ENCODE results near the gene MYO18A. TPM values are rescaled to one million over a fixed set of nuclear protein-coding genes. Genes with fewer than 3 reads are reported as not detected.
A peak's percentile ranks its signal among the peaks of the same experiment; 100 is the strongest.

MYO18A gene
- total and polyA plus RNA-seq, 5 experiments from 2014 or later: 4.6 to 69.3 (median 12.6) TPM

DNA sequence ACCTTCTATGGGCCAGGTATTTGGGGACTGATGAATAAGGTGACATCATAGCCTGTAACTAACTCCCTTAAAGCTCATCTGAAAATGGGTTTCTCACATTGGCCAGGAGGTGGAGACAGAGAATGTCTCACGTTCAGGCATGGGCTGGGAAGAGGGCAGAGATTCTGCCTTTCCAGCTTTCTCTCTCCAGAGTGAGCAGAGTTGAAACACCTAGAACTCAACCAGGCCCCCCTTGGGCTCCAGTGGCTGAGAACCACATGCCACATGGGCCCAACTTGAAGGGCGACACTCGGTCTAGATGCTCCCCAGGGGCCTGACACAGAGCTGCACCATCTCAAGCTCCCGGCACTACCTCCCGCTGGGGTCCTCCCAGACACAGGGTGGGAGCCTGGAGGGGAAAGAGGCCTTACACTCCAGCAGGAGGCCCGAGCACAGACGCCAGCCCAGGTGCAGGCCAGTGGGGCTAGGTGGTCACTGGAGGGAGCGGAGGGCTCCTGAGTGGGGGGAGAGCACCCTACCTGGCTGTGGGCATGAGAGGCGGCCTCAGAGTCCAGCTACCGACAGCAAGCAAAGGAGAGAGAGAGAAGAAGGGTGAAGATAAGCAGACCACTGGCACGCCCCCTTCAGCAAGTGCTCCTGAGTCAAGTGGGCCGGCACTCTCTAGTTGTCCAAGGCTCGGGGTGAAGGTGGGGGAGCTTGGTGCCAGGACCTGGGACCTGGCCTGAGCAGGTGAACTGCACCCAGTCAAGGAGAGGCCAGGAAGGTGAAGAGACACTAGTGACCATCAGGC is 55.9 kb downstream of the MYO18A start:
- H3K27ac Mint-ChIP-seq: peak overlapping the region in 1 of 10 donors; percentile 11
- ATAC-seq: peak; percentile 94 to 96
- peak in 6 of 10 donors; percentile 27 to 59 (median 40) for DNase-seq

DNA sequence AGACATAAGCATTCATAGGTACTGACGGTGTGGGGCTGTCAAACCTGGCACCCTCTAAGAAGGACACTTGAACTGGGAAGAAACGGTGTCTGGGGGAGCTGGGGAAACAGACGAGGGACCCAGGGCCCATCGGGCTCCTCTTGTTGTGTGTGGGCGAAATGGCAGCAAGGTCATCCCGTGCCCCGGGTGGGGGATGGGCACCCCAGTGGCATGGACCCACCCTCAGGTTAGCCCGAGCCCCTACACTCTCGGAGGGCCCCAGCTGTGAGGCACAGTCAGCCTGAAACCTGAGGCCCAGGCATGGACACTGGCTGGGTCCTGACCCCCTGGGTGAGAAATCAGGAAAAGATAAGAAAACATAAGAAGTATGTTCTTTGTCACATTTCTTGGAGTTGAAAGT is 57.1 kb downstream of the MYO18A start:
- Mint-ChIP-seq H3K27ac (no peak overlapping the region), H3K4me3 (no peak overlapping the region), H3K36me3 (peaks cover 0 to 27% (median 9%) of the 10 kb centered on the region in 3 donors), H3K9me3 (no peaks in the 10 kb centered on the region), H3K4me1 (peaks cover 6 to 12% (median 8%) of the 10 kb centered on the region in 4 donors), H3K27me3 (no peaks in the 10 kb centered on the region)
- POLR2A ChIA-PET: interaction anchor here (1.5 to 3.3 kb wide), 2 partner anchors 13 to 18 kb away, joined by 4 to 23 read pairs; no protein-coding TSS in a partner anchor
- DNase-seq (no peak), ATAC-seq (no peak)

More for the DNA sequence above, 55.9 kb downstream of the MYO18A start:
- POLR2A ChIA-PET: interaction anchor here (0.7 to 3.3 kb wide), 10 partner anchors 14 to 188 kb away, joined by 3 to 23 read pairs (median 5); partner anchors contain the start of genes MYO18A and PHF12
- Mint-ChIP-seq H3K27me3 (no peaks in the 10 kb centered on the region), H3K4me3 (no peak overlapping the region), H3K4me1 (peaks cover 6 to 12% (median 10%) of the 10 kb centered on the region in 4 donors), H3K9me3 (no peaks in the 10 kb centered on the region), H3K36me3 (peaks cover 0 to 22% (median 6%) of the 10 kb centered on the region in 3 donors)

DNA sequence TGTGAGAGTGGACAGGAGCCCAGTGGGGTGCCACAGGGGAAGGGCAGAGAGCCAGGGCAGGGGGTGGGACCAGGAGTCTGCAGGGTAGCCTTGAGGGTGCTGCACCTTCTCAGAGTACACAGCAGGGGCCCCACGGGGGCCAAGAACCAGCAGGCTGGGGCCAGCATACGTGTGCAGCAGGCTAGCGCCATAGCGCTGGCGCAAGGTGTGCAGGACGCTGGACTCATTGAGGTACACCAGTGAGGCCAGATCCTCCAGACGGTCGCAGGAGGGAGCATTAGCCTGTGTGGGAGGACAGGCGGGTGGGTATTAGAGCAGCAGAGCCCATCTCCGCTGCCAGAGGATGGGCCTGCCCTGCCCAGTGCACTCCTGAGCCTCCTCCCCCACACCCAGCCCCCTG is 58.8 kb downstream of the MYO18A start:
- ATAC-seq: no peak
- POLR2A ChIA-PET: no interaction called here
- H3K36me3 Mint-ChIP-seq: peaks cover 0 to 29% (median 9%) of the 10 kb centered on the region in 3 donors
- H3K27ac Mint-ChIP-seq: no peak overlapping the region
- no peaks in the 10 kb centered on the region for H3K27me3 Mint-ChIP-seq
- no peak overlapping the region for H3K4me3 Mint-ChIP-seq
- H3K9me3 Mint-ChIP-seq: no peaks in the 10 kb centered on the region
- no peak for DNase-seq
- H3K4me1 Mint-ChIP-seq: peaks cover 10 to 17% (median 12%) of the 10 kb centered on the region in 4 donors

DNA sequence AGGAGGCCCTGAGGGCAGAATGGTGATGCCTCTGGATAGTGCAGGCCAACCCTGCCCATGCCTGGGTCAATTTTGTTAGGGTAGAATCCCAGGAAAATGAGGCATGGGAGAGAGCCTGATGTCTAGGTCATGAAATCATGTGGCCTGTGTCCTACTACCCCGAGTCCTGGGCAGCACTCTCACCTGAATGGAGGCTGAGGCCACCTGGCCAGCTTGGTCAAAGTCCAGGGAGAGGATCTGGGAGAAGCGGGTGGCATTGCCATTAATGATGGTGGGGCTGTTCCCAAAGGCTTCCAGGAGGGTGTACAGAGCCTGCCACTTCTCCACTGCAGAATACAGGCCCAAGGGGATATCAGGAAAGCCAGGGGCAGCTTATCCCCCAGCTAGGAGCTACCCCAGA is 59.8 kb downstream of the MYO18A start:
- POLR2A ChIA-PET: no interaction called here
- Mint-ChIP-seq H3K27me3 (no peaks in the 10 kb centered on the region), H3K27ac (peak overlapping the region in 1 of 10 donors; percentile 7), H3K4me3 (no peak overlapping the region), H3K36me3 (peaks cover 0 to 29% (median 9%) of the 10 kb centered on the region in 3 donors), H3K4me1 (peaks cover 12 to 18% (median 16%) of the 10 kb centered on the region in 4 donors), H3K9me3 (no peaks in the 10 kb centered on the region)
- ATAC-seq: no peak
- no peak for DNase-seq

DNA sequence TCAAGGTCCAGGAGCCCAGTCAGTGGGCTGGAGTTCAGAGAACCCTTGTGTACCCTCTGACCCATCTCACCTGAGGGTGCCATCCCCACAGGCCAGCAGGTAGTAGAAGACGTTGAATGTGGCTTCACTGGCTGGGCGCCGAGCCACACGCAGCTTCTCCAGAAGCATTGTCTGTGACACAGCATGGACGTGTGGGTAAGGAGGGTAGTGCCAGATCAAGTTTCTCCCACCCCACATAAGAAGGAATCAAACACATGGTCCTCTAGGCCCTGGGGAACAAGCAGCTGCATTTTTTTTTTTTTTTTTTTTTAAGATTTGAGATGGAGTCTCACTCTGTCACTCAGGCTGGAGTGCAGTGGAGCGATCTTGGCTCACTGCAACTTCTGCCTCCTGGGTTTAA is 60.9 kb downstream of the MYO18A start:
- DNase-seq (no peak), ATAC-seq (no peak)
- Mint-ChIP-seq H3K4me1 (peaks cover 6 to 14% (median 9%) of the 10 kb centered on the region in 4 donors), H3K36me3 (peaks cover 0 to 33% (median 9%) of the 10 kb centered on the region in 3 donors), H3K27me3 (no peaks in the 10 kb centered on the region), H3K9me3 (no peaks in the 10 kb centered on the region), H3K4me3 (no peak overlapping the region), H3K27ac (no peak overlapping the region)
- POLR2A ChIA-PET: interaction anchor here (0.7 kb wide), 1 partner anchor 244 kb away, joined by 7 read pairs; no protein-coding TSS in a partner anchor

DNA sequence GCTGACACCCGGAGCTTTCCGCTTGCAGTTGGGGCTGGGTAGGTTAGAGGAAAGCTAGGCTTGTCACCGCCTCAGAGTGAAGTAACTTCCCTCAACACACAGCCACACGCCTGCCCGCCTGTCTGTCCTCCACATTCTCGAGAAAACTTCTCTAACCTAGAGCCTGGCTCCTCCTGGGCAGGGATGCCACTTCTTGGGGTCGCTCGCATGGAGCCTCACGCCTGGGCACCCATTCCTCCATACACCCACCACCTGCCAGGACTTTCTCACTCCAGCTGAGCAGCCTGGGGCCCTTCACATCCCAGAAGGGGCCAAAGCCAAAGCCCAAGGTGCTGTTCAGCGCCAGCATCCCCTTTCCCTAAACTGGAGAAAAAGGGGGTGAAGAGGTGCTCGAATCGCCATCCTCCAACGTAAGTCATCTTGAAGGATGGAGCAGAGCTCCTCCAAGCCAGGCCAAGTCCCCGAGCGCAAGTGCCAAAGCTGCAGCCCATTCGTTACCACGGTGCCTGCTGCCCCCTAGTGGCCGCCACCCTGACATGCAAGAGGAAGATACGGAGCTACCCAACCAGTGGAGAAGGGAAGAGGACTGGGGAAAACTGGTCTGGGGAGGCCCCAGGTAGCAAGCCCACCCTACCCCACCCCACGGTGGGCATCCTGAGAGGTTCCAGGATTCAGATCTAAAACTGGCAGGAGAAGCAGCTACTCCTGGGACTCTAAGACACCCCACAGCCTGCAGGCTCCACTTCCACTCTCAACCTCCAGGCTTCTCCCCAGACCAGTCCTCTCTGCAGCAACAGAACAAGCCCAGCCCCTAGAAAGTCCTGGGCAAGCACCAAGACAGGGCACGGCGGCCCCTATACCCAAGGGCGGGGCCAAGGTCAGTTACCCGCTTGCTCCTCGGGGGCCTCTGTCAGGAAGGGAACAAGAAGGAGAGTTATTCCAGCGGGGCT is 63.1 kb downstream of the MYO18A start:
- ATAC-seq (peak; percentile 81 to 85), DNase-seq (peak; percentile 53 to 85 (median 72))
- H3K27ac Mint-ChIP-seq: peak overlapping the region in 2 of 10 donors; percentile 18 to 61
- peak overlapping the region in 1 of 10 donors; percentile 43 for H3K4me3 Mint-ChIP-seq
- H3K36me3 Mint-ChIP-seq: peaks cover 0 to 44% (median 9%) of the 10 kb centered on the region in 3 donors
- H3K27me3 Mint-ChIP-seq: no peaks in the 10 kb centered on the region
- no peaks in the 10 kb centered on the region for H3K9me3 Mint-ChIP-seq
- H3K4me1 Mint-ChIP-seq: peaks cover 5 to 12% (median 8%) of the 10 kb centered on the region in 4 donors
- POLR2A ChIA-PET: interaction anchor here (1.2 to 2.4 kb wide), 3 partner anchors 23 to 152 kb away, joined by 3 to 14 read pairs (median 8); no protein-coding TSS in a partner anchor

DNA sequence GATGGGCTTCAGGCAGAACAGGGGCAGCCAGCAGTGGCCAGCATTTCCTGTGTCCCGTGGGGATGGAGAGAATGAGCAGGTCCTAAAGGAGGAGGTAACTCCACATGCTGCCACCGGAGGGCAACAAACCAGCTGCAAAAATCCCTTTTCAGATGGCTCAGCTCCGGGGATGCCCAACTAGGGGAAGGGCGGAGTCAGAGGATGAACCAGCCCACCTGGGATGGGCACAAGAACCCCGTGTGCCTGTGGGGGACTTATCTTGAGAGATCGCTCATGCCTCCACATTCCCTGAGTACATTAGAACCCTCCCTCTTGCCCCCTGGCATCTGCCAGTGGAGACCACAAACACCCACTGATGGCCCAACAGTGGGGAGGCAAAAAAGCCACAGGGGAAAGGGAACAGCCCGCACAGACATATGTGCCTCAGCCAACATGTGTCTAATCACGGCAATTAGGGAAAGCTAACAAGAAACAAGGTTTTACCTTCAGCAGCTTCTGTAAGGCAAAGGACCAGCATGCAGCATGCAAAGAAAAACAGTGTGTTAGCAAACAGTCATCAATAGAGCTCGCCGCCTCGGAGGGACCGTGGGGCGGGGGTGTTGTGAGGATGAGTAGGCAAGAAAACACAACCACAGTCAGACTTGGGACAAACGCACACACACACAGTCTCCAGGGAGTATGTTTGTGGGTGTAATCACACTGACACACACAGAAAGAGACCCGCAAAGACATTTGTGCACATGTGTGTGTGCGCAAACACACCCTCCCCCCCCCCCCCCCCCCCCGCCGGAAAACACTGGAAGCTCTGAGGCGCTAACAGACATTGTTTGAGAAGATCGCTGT is 64.0 kb downstream of the MYO18A start:
- peak; percentile 48 to 58 for ATAC-seq
- peak overlapping the region in 3 of 10 donors; percentile 43 to 52 (median 48) for H3K27ac Mint-ChIP-seq
- POLR2A ChIA-PET: interaction anchor here (1.2 to 2.4 kb wide), 4 partner anchors 24 to 152 kb away, joined by 3 to 14 read pairs (median 6); no protein-coding TSS in a partner anchor
- peaks cover 0 to 45% (median 9%) of the 10 kb centered on the region in 3 donors for H3K36me3 Mint-ChIP-seq
- H3K4me1 Mint-ChIP-seq: peaks cover 5 to 12% (median 8%) of the 10 kb centered on the region in 4 donors
- DNase-seq: peak in 5 of 10 donors; percentile 13 to 30 (median 20)
- H3K27me3 Mint-ChIP-seq: no peaks in the 10 kb centered on the region
- H3K9me3 Mint-ChIP-seq: no peaks in the 10 kb centered on the region
- no peak overlapping the region for H3K4me3 Mint-ChIP-seq

DNA sequence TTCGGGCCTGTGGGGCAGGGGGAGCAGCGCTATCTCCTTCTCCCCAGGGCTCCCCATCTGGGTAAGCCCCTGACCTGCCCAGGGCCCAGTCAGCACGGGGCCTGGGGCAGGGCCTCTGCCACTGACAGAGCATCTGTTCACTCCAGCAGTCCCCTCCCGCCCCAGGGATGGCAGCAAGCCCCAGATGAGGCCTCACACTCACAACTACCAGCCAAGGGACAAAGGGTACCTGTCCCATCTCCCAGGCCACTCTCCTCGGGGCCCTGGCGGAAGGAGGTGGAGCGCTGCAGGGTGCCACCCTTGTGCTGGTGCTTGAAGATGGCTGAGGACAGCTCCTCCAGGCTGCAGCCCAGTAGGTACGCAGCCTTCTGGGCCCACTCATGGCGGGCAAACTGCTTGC is 64.8 kb downstream of the MYO18A start:
- POLR2A ChIA-PET: interaction anchor here (1.8 to 2.4 kb wide), 2 partner anchors 150 to 152 kb away, joined by 5 to 14 read pairs; no protein-coding TSS in a partner anchor
- peaks cover 5 to 12% (median 8%) of the 10 kb centered on the region in 4 donors for H3K4me1 Mint-ChIP-seq
- H3K9me3 Mint-ChIP-seq: no peaks in the 10 kb centered on the region
- DNase-seq (no peak), ATAC-seq (no peak)
- H3K4me3 Mint-ChIP-seq: no peak overlapping the region
- H3K27me3 Mint-ChIP-seq: no peaks in the 10 kb centered on the region
- no peak overlapping the region for H3K27ac Mint-ChIP-seq
- H3K36me3 Mint-ChIP-seq: peaks cover 0 to 47% (median 7%) of the 10 kb centered on the region in 3 donors

DNA sequence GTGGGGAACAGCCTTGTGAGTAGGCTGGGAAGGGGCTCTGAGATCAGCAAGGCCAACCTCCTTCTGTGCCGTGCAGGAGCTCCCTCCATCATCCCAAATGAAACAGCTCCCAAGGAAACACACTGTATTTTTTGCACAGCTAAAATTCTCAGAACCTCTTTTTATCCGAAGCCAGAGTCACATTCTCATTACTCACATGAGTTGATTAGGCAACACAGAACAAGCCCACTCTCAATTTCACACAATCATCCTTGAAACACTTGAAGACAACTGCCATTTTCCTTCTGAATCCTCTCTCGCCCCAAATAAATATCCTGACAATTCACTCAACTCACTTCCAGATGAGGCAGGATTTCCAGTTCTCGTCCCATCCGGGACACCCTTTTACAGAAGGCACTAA is 66.1 kb downstream of the MYO18A start:
- H3K4me3 Mint-ChIP-seq: no peak overlapping the region
- H3K27me3 Mint-ChIP-seq: no peaks in the 10 kb centered on the region
- no peaks in the 10 kb centered on the region for H3K9me3 Mint-ChIP-seq
- POLR2A ChIA-PET: no interaction called here
- ATAC-seq: no peak
- peak overlapping the region in 1 of 10 donors; percentile 38 for H3K27ac Mint-ChIP-seq
- no peak for DNase-seq
- H3K36me3 Mint-ChIP-seq: peaks cover 0 to 44% (median 4%) of the 10 kb centered on the region in 3 donors
- peaks cover 5 to 12% (median 8%) of the 10 kb centered on the region in 4 donors for H3K4me1 Mint-ChIP-seq

DNA sequence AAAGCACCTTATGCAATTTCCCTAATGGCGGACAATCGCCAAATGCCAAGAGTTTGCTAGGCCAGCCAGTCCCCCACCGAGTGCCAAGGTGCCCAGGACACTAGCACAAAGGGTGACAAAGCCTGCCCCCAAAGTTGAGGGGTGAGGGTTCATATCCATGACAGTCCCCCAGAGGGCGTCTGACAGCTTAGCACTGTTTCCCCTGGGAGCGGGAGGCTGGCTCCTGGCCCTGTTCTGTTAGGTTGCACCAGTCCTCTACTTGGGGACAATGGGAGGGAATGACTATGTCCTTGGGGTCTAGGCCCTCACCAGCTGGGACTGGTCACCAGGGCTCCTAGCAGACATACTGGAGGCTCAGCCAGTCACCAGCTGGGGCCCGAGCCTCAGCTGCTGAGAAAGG is 66.9 kb downstream of the MYO18A start:
- H3K4me3 Mint-ChIP-seq: no peak overlapping the region
- peaks cover 0 to 46% (median 10%) of the 10 kb centered on the region in 3 donors for H3K36me3 Mint-ChIP-seq
- POLR2A ChIA-PET: no interaction called here
- H3K9me3 Mint-ChIP-seq: no peaks in the 10 kb centered on the region
- ATAC-seq (no peak), DNase-seq (no peak)
- H3K4me1 Mint-ChIP-seq: peaks cover 3 to 10% (median 7%) of the 10 kb centered on the region in 4 donors
- H3K27ac Mint-ChIP-seq: no peak overlapping the region
- H3K27me3 Mint-ChIP-seq: no peaks in the 10 kb centered on the region

DNA sequence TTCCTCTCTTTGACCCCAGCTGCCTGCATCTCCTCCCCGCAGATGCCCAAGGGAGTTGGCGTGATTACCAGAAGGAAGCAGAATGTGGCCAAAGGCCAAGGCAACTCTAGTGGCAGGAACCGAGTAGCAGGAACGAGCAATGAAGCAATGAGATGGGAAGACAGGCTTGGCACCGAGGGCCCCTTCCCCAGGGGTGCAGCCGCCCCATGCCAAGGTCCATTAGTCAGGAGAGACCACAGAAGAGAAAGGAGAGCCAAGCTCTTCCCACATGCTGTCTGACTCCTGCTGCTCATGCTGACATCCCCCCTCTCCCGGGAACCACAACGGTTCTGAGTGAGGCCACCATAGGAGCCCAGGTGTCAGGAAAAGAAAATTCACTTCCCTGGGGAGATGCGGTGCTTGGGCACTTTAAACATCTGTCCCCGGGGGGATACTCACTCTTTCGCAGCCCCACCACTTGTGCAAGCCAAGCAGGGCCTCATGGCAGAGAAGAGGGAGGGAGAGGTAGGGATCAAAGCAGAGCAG is 67.4 kb downstream of the MYO18A start:
- no peak for ATAC-seq
- no peak for DNase-seq
- peak overlapping the region in 2 of 10 donors; percentile 55 to 78 for H3K27ac Mint-ChIP-seq
- peaks cover 3 to 10% (median 7%) of the 10 kb centered on the region in 4 donors for H3K4me1 Mint-ChIP-seq
- H3K9me3 Mint-ChIP-seq: no peaks in the 10 kb centered on the region
- peaks cover 0 to 51% (median 12%) of the 10 kb centered on the region in 3 donors for H3K36me3 Mint-ChIP-seq
- POLR2A ChIA-PET: interaction anchor here (1.8 kb wide), 1 partner anchor 148 kb away, joined by 9 read pairs; no protein-coding TSS in a partner anchor
- H3K27me3 Mint-ChIP-seq: no peaks in the 10 kb centered on the region
- no peak overlapping the region for H3K4me3 Mint-ChIP-seq

All from naive thymus-derived CD8-positive, alpha-beta T cell (primary cell).